ENCODE data around the gene NLGN1. TPM values are rescaled to one million over a fixed set of nuclear protein-coding genes. Genes with fewer than 3 reads are reported as not detected.

NLGN1 gene
- total RNA-seq, 1 experiment from 2014 or later = 5.2 TPM

DNA sequence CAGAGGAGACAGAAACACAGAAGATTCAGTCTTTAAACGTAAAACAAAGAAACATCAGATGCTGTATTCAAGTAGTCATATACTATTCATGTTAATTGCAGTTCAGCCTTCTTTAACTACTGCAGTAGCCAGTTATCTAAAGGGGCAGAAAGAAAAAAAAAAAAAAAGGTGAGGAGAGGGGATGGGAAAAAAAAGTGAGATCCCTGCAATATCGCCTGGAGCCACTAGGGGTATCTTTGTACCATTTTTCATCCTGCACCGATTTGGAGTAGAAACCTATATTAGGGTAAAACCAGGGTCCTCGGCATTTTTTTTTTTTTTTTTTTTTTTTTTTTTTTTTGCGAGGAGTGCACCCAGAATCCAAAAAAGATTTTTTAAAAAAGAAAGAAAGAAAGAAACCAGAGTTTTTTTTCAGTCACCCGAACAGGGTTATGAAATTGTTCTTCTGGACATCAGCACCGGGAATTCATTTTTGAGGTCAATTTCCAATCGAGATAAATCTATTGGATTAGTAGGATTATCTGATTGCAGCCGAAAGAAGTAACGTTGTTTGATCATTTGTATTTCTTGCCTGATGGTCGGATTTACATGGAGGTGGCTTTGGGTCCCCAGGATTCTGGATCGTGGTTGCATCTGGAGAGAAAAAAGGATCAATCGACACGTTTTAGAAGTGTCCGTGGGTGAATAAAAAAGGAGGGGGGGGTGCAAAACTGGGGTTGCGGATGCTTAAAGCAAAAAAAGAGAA lies 186.7 kb downstream of the NLGN1 start:
- Histone ChIP-seq H3K4me1 (ENCODE audit: insufficient read depth, low read length) (no peaks in the 10 kb centered on the region; the same call in 1 of the 2 replicates), H3K56ac (ENCODE audit: insufficient read length, low read depth, low read length) (no peak overlapping the region), H3K4me2 (ENCODE audit: insufficient read depth, insufficient read length, low read length) (peak overlapping the region; percentile 79), H3T11ph (ENCODE audit: low read length) (peak overlapping the region; percentile 29), H3K23ac (ENCODE audit: insufficient read length, low read depth, low read length) (no peak overlapping the region), H2AK5ac (ENCODE audit: insufficient read length, low read length) (no peak overlapping the region), H2BK5ac (ENCODE audit: insufficient read length, low read length) (no peak overlapping the region), H3K27ac (ENCODE audit: insufficient read length, low read depth, low read length) (no peak overlapping the region), H3K9me3 (ENCODE audit: control insufficient read depth, low read depth, low read length) (no peaks in the 10 kb centered on the region), H3K27me3 (ENCODE audit: insufficient read depth, low read length) (no peaks in the 10 kb centered on the region), H2AFZ (ENCODE audit: low read length) (peak overlapping the region; percentile 2), H3K79me2 (ENCODE audit: insufficient read depth, low read length) (no peaks in the 10 kb centered on the region), H2BK20ac (ENCODE audit: low read depth, low read length, poor library complexity, severe bottlenecking) (no peak overlapping the region), H3K4ac (ENCODE audit: low read depth, low read length) (no peak overlapping the region), H4K8ac (replicated peaks; ENCODE audit: insufficient read length, low read depth, low read length) (no peak overlapping the region), H4K20me1 (ENCODE audit: control insufficient read depth, insufficient read depth, insufficient read length) (no peaks in the 10 kb centered on the region), H3K18ac (ENCODE audit: insufficient read length, low read depth, low read length) (no peak overlapping the region), H3K14ac (ENCODE audit: insufficient read depth, low read length) (no peak overlapping the region; the same call in 1 of the 2 replicates), H2BK12ac (ENCODE audit: insufficient read length, low read depth, low read length) (no peak overlapping the region), H4K5ac (ENCODE audit: insufficient read length, low read depth, low read length) (no peak overlapping the region), H2BK120ac (ENCODE audit: low read depth, low read length, poor library complexity, severe bottlenecking) (no peak overlapping the region), H2BK15ac (ENCODE audit: low read depth, low read length) (no peak overlapping the region), H3K79me1 (ENCODE audit: insufficient read depth, low read depth, low read length, poor library complexity, severe bottlenecking) (no peaks in the 10 kb centered on the region), H3K9ac (ENCODE audit: extremely low read depth, insufficient read length, low read length) (peak overlapping the region; percentile 72), H3K23me2 (ENCODE audit: insufficient read length, low read depth, low read length, poor library complexity, severe bottlenecking) (peaks cover 7% of the 10 kb centered on the region), H4K91ac (ENCODE audit: insufficient read length, low read depth, low read length) (no peak overlapping the region)
- H3K27me3 Mint-ChIP-seq (ENCODE audit: low read depth) = peaks cover 4% of the 10 kb centered on the region
- WGBS (ENCODE audit: extremely low coverage, insufficient read length, low lambda C conversion rate) = no CpG with 5 or more reads among the region's 16 CpGs
- H3K36me3 Mint-ChIP-seq (ENCODE audit: insufficient read depth in 1 of 3, low read depth in 3 of 3) = no peaks in the 10 kb centered on the region; a peak in 1 of 7 replicates
- H3K4me3 Mint-ChIP-seq = peak overlapping the region; percentile 84 to 94
- TF ChIP-seq, protein P1, sequence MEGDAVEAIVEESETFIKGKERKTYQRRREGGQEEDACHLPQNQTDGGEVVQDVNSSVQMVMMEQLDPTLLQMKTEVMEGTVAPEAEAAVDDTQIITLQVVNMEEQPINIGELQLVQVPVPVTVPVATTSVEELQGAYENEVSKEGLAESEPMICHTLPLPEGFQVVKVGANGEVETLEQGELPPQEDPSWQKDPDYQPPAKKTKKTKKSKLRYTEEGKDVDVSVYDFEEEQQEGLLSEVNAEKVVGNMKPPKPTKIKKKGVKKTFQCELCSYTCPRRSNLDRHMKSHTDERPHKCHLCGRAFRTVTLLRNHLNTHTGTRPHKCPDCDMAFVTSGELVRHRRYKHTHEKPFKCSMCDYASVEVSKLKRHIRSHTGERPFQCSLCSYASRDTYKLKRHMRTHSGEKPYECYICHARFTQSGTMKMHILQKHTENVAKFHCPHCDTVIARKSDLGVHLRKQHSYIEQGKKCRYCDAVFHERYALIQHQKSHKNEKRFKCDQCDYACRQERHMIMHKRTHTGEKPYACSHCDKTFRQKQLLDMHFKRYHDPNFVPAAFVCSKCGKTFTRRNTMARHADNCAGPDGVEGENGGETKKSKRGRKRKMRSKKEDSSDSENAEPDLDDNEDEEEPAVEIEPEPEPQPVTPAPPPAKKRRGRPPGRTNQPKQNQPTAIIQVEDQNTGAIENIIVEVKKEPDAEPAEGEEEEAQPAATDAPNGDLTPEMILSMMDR (conservative IDR thresholded peaks at IDR 0.05) = peak; percentile 78
- no peaks in the 10 kb centered on the region for H3K9me3 Mint-ChIP-seq
- H3K27ac Mint-ChIP-seq = peak overlapping the region in 2 of 3 experiments; percentile 58 to 96; a peak in 4 of 7 replicates
- peak; percentile 55 for DNase-seq
- peaks cover 30 to 35% of the 10 kb centered on the region in 2 experiments for H3K4me1 Mint-ChIP-seq

Measured in H9 (cell line).